MM.1S (cell line): Measurements from ENCODE around the gene SFMBT1.

Source experiments
- DNase-seq: peaks from one replicate; pipeline ENCODE4 v3.0.0-alpha.2; 2015
- H2AFZ ChIP-seq: fragments of 300-600 bp; sonication (generic); 2 replicates; pipeline ENCODE4 v1.6.0; 2016; ENCODE audit warnings: antibody characterized with exemption, low read length
- H3F3A ChIP-seq: fragments of 300-600 bp; sonication (generic); 2 replicates; pipeline ENCODE4 v1.6.1; 2016; ENCODE audit warnings: mild to moderate bottlenecking, antibody characterized with exemption, low read length, moderate library complexity, mixed read lengths; ENCODE audit not compliant: insufficient read depth
- H3K27ac ChIP-seq: fragments of 300-600 bp; sonication (generic); 2 replicates; pipeline ENCODE4 v1.5.1; 2016; ENCODE audit warnings: mild to moderate bottlenecking, low read length
- H3K27me3 ChIP-seq: fragments of 300-600 bp; sonication (generic); replicated peaks from 2 replicates; pipeline ENCODE4 v1.6.0; 2016; ENCODE audit warnings: low read length; ENCODE audit not compliant: insufficient read depth
- H3K36me3 ChIP-seq: fragments of 300-600 bp; sonication (generic); replicated peaks from 2 replicates; pipeline ENCODE4 v1.6.1; 2016; ENCODE audit warnings: mild to moderate bottlenecking, low read length, mixed read lengths; ENCODE audit not compliant: insufficient read depth
- H3K4me1 ChIP-seq: fragments of 300-600 bp; sonication (generic); 2 replicates; pipeline ENCODE4 v1.6.1; 2016; ENCODE audit warnings: low read length, mixed read lengths
- H3K4me2 ChIP-seq: fragments of 300-600 bp; sonication (generic); 2 replicates; pipeline ENCODE4 v1.6.0; 2016; ENCODE audit warnings: low read depth, low read length
- H3K4me3 ChIP-seq: fragments of 300-600 bp; sonication (generic); 2 replicates; pipeline ENCODE4 v1.5.1; 2016; ENCODE audit warnings: low read length, mixed read lengths
- H3K79me2 ChIP-seq: fragments of 300-600 bp; sonication (generic); 2 replicates; pipeline ENCODE4 v1.6.1; 2016; ENCODE audit warnings: mixed run types, low read length, mixed read lengths
- H3K9ac ChIP-seq: fragments of 300-600 bp; sonication (generic); 2 replicates; pipeline ENCODE4 v1.6.1; 2016; ENCODE audit warnings: low read length, mixed read lengths
- H3K9me2 ChIP-seq: fragments of 300-600 bp; sonication (generic); replicated peaks from 2 replicates; pipeline ENCODE4 v1.6.1; 2016; ENCODE audit warnings: mild to moderate bottlenecking, low read length, mixed read lengths; ENCODE audit not compliant: insufficient read depth
- H3K9me3 ChIP-seq: fragments of 300-600 bp; sonication (generic); replicated peaks from 2 replicates; pipeline ENCODE4 v1.6.1; 2016; ENCODE audit warnings: mild to moderate bottlenecking, low read length, mixed read lengths; ENCODE audit not compliant: insufficient read depth
- H4K20me1 ChIP-seq: fragments of 300-600 bp; sonication (generic); 2 replicates; pipeline ENCODE4 v1.6.1; 2016; ENCODE audit warnings: mild to moderate bottlenecking, low read length, moderate library complexity, mixed read lengths; ENCODE audit not compliant: insufficient read depth
- EZH2 ChIP-seq: fragments of 300-600 bp; sonication (generic); optimal IDR thresholded peaks from 2 replicates; pipeline ENCODE3; 2017; ENCODE audit warnings: low read depth, mild to moderate bottlenecking, antibody characterized with exemption, low read length, mixed read lengths
- EZH2phosphoT487 ChIP-seq: fragments of 300-600 bp; sonication (generic); IDR thresholded peaks from 2 replicates; pipeline ENCODE4 v1.6.1; 2018; ENCODE audit warnings: antibody characterized with exemption, low read length
- TF ChIP-seq, protein P1 (sequence below): fragments of 300-600 bp; sonication (generic); IDR thresholded peaks from 2 replicates; pipeline ENCODE4 v1.5.1; 2016; ENCODE audit warnings: antibody characterized with exemption, low read length, mixed read lengths

Gene SFMBT1

GRCh38 chr3:52979190-52979983 is 66.5 kb downstream of the SFMBT1 start:
- Histone ChIP-seq H3K9me3 (no peaks in the 10 kb centered on the region), H3K4me1 (peaks cover 15% of the 10 kb centered on the region), H3K79me2 (peaks cover 56% of the 10 kb centered on the region), H3F3A (no peaks in the 10 kb centered on the region), H4K20me1 (no peaks in the 10 kb centered on the region), H3K9me2 (no peaks in the 10 kb centered on the region), H3K36me3 (no peaks in the 10 kb centered on the region), H3K9ac (no peak overlapping the region), H3K4me3 (no peak overlapping the region), H3K27ac (no peak overlapping the region), H3K4me2 (no peak overlapping the region), H3K27me3 (no peaks in the 10 kb centered on the region), H2AFZ (no peak overlapping the region)
- TF ChIP-seq, protein P1, sequence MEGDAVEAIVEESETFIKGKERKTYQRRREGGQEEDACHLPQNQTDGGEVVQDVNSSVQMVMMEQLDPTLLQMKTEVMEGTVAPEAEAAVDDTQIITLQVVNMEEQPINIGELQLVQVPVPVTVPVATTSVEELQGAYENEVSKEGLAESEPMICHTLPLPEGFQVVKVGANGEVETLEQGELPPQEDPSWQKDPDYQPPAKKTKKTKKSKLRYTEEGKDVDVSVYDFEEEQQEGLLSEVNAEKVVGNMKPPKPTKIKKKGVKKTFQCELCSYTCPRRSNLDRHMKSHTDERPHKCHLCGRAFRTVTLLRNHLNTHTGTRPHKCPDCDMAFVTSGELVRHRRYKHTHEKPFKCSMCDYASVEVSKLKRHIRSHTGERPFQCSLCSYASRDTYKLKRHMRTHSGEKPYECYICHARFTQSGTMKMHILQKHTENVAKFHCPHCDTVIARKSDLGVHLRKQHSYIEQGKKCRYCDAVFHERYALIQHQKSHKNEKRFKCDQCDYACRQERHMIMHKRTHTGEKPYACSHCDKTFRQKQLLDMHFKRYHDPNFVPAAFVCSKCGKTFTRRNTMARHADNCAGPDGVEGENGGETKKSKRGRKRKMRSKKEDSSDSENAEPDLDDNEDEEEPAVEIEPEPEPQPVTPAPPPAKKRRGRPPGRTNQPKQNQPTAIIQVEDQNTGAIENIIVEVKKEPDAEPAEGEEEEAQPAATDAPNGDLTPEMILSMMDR = no peak
- TF ChIP-seq EZH2 (no peak), EZH2phosphoT487 (no peak)
- no peak for DNase-seq

GRCh38 chr3:52978109-52978754 is 67.6 kb downstream of the SFMBT1 start:
- no peak overlapping the region for H2AFZ ChIP-seq
- H3K4me3 ChIP-seq = no peak overlapping the region
- H3K79me2 ChIP-seq = peaks cover 57% of the 10 kb centered on the region
- TF ChIP-seq, protein P1 = no peak
- TF ChIP-seq EZH2 = no peak
- TF ChIP-seq EZH2phosphoT487 = no peak
- H4K20me1 ChIP-seq = no peaks in the 10 kb centered on the region
- H3K4me2 ChIP-seq = no peak overlapping the region
- no peaks in the 10 kb centered on the region for H3K27me3 ChIP-seq
- H3K9me2 ChIP-seq = no peaks in the 10 kb centered on the region
- no peaks in the 10 kb centered on the region for H3F3A ChIP-seq
- H3K9ac ChIP-seq = no peak overlapping the region
- H3K4me1 ChIP-seq = peaks cover 11% of the 10 kb centered on the region
- H3K27ac ChIP-seq = no peak overlapping the region
- DNase-seq = no peak
- no peaks in the 10 kb centered on the region for H3K9me3 ChIP-seq
- H3K36me3 ChIP-seq = no peaks in the 10 kb centered on the region

- no peaks in the 10 kb centered on the region for H4K20me1 ChIP-seq
- H3K4me3 ChIP-seq = no peak overlapping the region
- no peak overlapping the region for H2AFZ ChIP-seq
- H3K4me1 ChIP-seq = peaks cover 11% of the 10 kb centered on the region
- DNase-seq = no peak
- no peak overlapping the region for H3K9ac ChIP-seq
- no peaks in the 10 kb centered on the region for H3K9me2 ChIP-seq
- no peaks in the 10 kb centered on the region for H3K9me3 ChIP-seq
- H3K27ac ChIP-seq = no peak overlapping the region
- TF ChIP-seq, protein P1 = no peak
- TF ChIP-seq EZH2phosphoT487 (no peak), EZH2 (no peak)
- no peaks in the 10 kb centered on the region for H3K27me3 ChIP-seq
- H3K79me2 ChIP-seq = peaks cover 58% of the 10 kb centered on the region
- H3K4me2 ChIP-seq = no peak overlapping the region
- no peaks in the 10 kb centered on the region for H3K36me3 ChIP-seq
- no peaks in the 10 kb centered on the region for H3F3A ChIP-seq
Observed at GRCh38 chr3:52973806-52974205, 72.1 kb downstream of the SFMBT1 start.
